Activated CD8-positive, alpha-beta memory T cell treated with anti-CD3 and anti-CD28 coated beads, Interleukin-2, amount 10 ng/mL, durations not matched to agents 7 days and 5 days (primary cell): ENCODE results near the gene PLEKHA6. TPM values are rescaled to one million over a fixed set of nuclear protein-coding genes. Genes with fewer than 3 reads are reported as not detected.

Source experiments
- ATAC-seq: fragments of 150-1000 bp; cut with Tn5 transposase; one replicate; pipeline ENCODE4 v1.10.0; 2021; ENCODE audit warnings: moderate library complexity
- CTCF ChIA-PET: fragments of 350-600 bp; sonication (Branson Sonifier 250); formaldehyde crosslinking; loops from one replicate; lab custom pipeline; 2021; ENCODE audit warnings: antibody characterized with exemption; lab: Charles Lee
- DNase-seq: peaks from one replicate; pipeline ENCODE4 v3.0.0-alpha.2; 2020
- H3K27ac Mint-ChIP-seq: one replicate; pipeline ENCODE4 v1.8.0; 2021; ENCODE audit warnings: mild to moderate bottlenecking, mixed read lengths
- H3K27me3 Mint-ChIP-seq: one replicate; pipeline ENCODE4 v1.8.0; 2021; ENCODE audit warnings: mixed read lengths
- H3K36me3 Mint-ChIP-seq: one replicate; pipeline ENCODE4 v1.8.0; 2021; ENCODE audit warnings: mild to moderate bottlenecking, mixed read lengths
- H3K4me1 Mint-ChIP-seq: one replicate; pipeline ENCODE4 v1.8.0; 2021; ENCODE audit warnings: mixed read lengths
- H3K4me3 Mint-ChIP-seq: one replicate; pipeline ENCODE4 v1.8.0; 2021; ENCODE audit warnings: mild to moderate bottlenecking, moderate library complexity, mixed read lengths
- H3K9me3 Mint-ChIP-seq: one replicate; pipeline ENCODE4 v1.8.0; 2022; ENCODE audit warnings: low read depth, mixed read lengths
- total RNA-seq, 2 experiments: library from RNA; stranded (reverse); gene quantifications; one replicate each; pipeline ENCODE4 v1.2.3, GENCODE V29; 2021

PLEKHA6 gene
- total RNA-seq, 2 experiments from 2014 or later = 0.02 to 0.29 TPM

GRCh38 chr1:204216880-204217647 is 142.7 kb downstream of the PLEKHA6 start:
- Mint-ChIP-seq H3K9me3 (no peaks in the 10 kb centered on the region), H3K4me1 (peaks cover 15% of the 10 kb centered on the region), H3K4me3 (no peak overlapping the region), H3K27me3 (peaks cover 15% of the 10 kb centered on the region), H3K36me3 (no peaks in the 10 kb centered on the region), H3K27ac (no peak overlapping the region)
- DNase-seq (no peak), ATAC-seq (no peak)
- CTCF ChIA-PET = interaction anchor here (2.2 kb wide), 1 partner anchor 10 kb away, joined by 11 read pairs; no protein-coding TSS in a partner anchor

- H3K9me3 Mint-ChIP-seq = no peaks in the 10 kb centered on the region
- H3K27me3 Mint-ChIP-seq = peaks cover 15% of the 10 kb centered on the region
- DNase-seq (no peak), ATAC-seq (no peak)
- CTCF ChIA-PET = interaction anchor here (2.2 kb wide), 1 partner anchor 9 kb away, joined by 11 read pairs; no protein-coding TSS in a partner anchor
- no peaks in the 10 kb centered on the region for H3K36me3 Mint-ChIP-seq
- H3K4me3 Mint-ChIP-seq = no peak overlapping the region
- no peak overlapping the region for H3K27ac Mint-ChIP-seq
- H3K4me1 Mint-ChIP-seq = peaks cover 15% of the 10 kb centered on the region
Measured at GRCh38 chr1:204216236-204216635, 143.5 kb downstream of the PLEKHA6 start.

- H3K27ac Mint-ChIP-seq = no peak within 1 kb of the TSS
- CTCF ChIA-PET = interaction anchor here (0.8 to 2.1 kb wide), 5 partner anchors 9 to 149 kb away, joined by 3 to 18 read pairs (median 4); no protein-coding TSS in a partner anchor
Measured at GRCh38 chr1:204213668-204214662, 145.8 kb downstream of the PLEKHA6 start, which contains the start of gene GOLT1A. GOLT1A (minus strand) TSS chr1:204213988; CDS start chr1:204213906, 82 bp downstream.

GRCh38 chr1:204212715-204213114 is 147.0 kb downstream of the PLEKHA6 start:
- ATAC-seq (no peak), DNase-seq (no peak)
- Mint-ChIP-seq H3K27ac (no peak overlapping the region), H3K27me3 (peaks cover 26% of the 10 kb centered on the region), H3K9me3 (no peaks in the 10 kb centered on the region), H3K4me3 (no peak overlapping the region), H3K4me1 (peaks cover 7% of the 10 kb centered on the region), H3K36me3 (no peaks in the 10 kb centered on the region)
- CTCF ChIA-PET = no interaction called here

More at GRCh38 chr1:204213668-204214662, 145.8 kb downstream of the PLEKHA6 start, which contains the start of gene GOLT1A:
- peak within 1 kb of the TSS; percentile 5 for H3K4me3 Mint-ChIP-seq
- peaks cover 15% of the 10 kb centered on the region for H3K4me1 Mint-ChIP-seq
- peaks cover 23% of the 10 kb centered on the region for H3K27me3 Mint-ChIP-seq
- H3K9me3 Mint-ChIP-seq = no peaks in the 10 kb centered on the region
- DNase-seq (peak; percentile 53), ATAC-seq (peak; percentile 42)
- H3K36me3 Mint-ChIP-seq = no peaks in the 10 kb centered on the region

GRCh38 chr1:204211046-204211445 is 148.7 kb downstream of the PLEKHA6 start:
- no peak overlapping the region for H3K27ac Mint-ChIP-seq
- peaks cover 7% of the 10 kb centered on the region for H3K4me1 Mint-ChIP-seq
- H3K4me3 Mint-ChIP-seq = no peak overlapping the region
- ATAC-seq (no peak), DNase-seq (no peak)
- CTCF ChIA-PET = no interaction called here
- peaks cover 35% of the 10 kb centered on the region for H3K27me3 Mint-ChIP-seq
- H3K9me3 Mint-ChIP-seq = no peaks in the 10 kb centered on the region
- no peaks in the 10 kb centered on the region for H3K36me3 Mint-ChIP-seq

- ATAC-seq (peak; percentile 95), DNase-seq (peak; percentile 75)
- CTCF ChIA-PET = interaction anchor here (0.7 to 3.3 kb wide), 21 partner anchors 9 to 554 kb away, joined by 3 to 28 read pairs (median 4); no protein-coding TSS in a partner anchor
- Mint-ChIP-seq H3K27ac (no peak overlapping the region), H3K4me3 (no peak overlapping the region), H3K9me3 (no peaks in the 10 kb centered on the region), H3K27me3 (peaks cover 58% of the 10 kb centered on the region), H3K36me3 (no peaks in the 10 kb centered on the region), H3K4me1 (no peaks in the 10 kb centered on the region)
Measured at GRCh38 chr1:204207136-204207616, 152.6 kb downstream of the PLEKHA6 start.

GRCh38 chr1:204206121-204206520 is 153.6 kb downstream of the PLEKHA6 start:
- ATAC-seq (no peak), DNase-seq (no peak)
- no peak overlapping the region for H3K27ac Mint-ChIP-seq
- no peak overlapping the region for H3K4me3 Mint-ChIP-seq
- H3K36me3 Mint-ChIP-seq = no peaks in the 10 kb centered on the region
- CTCF ChIA-PET = interaction anchor here (1.2 to 3.3 kb wide), 7 partner anchors 10 to 193 kb away, joined by 3 to 28 read pairs (median 7); no protein-coding TSS in a partner anchor
- no peaks in the 10 kb centered on the region for H3K9me3 Mint-ChIP-seq
- peaks cover 59% of the 10 kb centered on the region for H3K27me3 Mint-ChIP-seq
- H3K4me1 Mint-ChIP-seq = no peaks in the 10 kb centered on the region

DNA sequence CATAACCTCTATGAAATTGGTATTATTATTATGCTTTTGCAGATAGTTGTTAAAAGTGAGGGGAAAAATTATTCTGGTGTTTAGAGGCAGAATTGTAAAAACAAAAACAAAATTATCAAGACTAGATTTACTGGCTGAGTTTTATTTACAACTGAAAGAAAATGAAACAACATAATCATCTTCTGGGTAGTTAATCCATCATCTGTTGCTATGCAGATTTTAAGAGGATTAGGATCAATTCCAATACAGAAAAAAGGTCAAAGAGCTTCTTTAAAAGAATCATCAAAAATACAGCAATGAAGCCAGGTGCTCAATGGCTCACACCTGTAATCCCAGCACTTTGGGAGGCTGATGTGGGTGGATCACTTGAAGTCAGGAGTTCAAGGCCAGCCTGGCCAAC is 154.2 kb downstream of the PLEKHA6 start:
- H3K9me3 Mint-ChIP-seq = no peaks in the 10 kb centered on the region
- CTCF ChIA-PET = interaction anchor here (1.4 to 3.3 kb wide), 4 partner anchors 14 to 193 kb away, joined by 5 to 28 read pairs (median 10); no protein-coding TSS in a partner anchor
- ATAC-seq (no peak), DNase-seq (no peak)
- H3K4me1 Mint-ChIP-seq = no peaks in the 10 kb centered on the region
- no peak overlapping the region for H3K27ac Mint-ChIP-seq
- no peaks in the 10 kb centered on the region for H3K36me3 Mint-ChIP-seq
- no peak overlapping the region for H3K4me3 Mint-ChIP-seq
- H3K27me3 Mint-ChIP-seq = peaks cover 59% of the 10 kb centered on the region

DNA sequence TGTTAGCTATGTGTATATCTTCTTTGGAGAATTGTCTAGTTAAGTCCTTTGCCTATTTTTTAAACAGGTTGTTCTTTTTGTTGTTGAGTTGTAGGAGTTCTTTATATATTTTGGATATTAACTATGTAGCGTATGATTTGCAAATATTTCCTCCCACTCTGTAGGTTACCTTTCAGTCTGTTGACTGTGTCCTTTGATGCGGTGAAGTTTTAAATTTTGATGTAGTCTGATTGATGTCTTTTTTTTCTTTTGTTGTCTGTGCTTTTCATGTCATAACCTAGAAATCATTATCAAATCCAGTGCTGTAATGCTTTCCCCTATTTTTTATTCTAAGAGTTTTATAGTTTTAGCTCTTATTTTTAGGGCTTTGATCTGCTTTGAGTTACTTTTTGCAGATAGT is 154.8 kb downstream of the PLEKHA6 start:
- peaks cover 56% of the 10 kb centered on the region for H3K27me3 Mint-ChIP-seq
- no peak overlapping the region for H3K27ac Mint-ChIP-seq
- H3K36me3 Mint-ChIP-seq = no peaks in the 10 kb centered on the region
- CTCF ChIA-PET = interaction anchor here (1.0 to 3.3 kb wide), 4 partner anchors 10 to 42 kb away, joined by 4 to 28 read pairs (median 10); no protein-coding TSS in a partner anchor
- ATAC-seq (no peak), DNase-seq (no peak)
- H3K4me3 Mint-ChIP-seq = no peak overlapping the region
- H3K4me1 Mint-ChIP-seq = no peaks in the 10 kb centered on the region
- no peaks in the 10 kb centered on the region for H3K9me3 Mint-ChIP-seq

GRCh38 chr1:204203206-204203767 is 156.4 kb downstream of the PLEKHA6 start:
- Mint-ChIP-seq H3K27me3 (peaks cover 46% of the 10 kb centered on the region), H3K4me1 (no peaks in the 10 kb centered on the region), H3K36me3 (no peaks in the 10 kb centered on the region), H3K9me3 (no peaks in the 10 kb centered on the region), H3K27ac (no peak overlapping the region), H3K4me3 (no peak overlapping the region)
- CTCF ChIA-PET = no interaction called here
- no peak for DNase-seq
- ATAC-seq = no peak

DNA sequence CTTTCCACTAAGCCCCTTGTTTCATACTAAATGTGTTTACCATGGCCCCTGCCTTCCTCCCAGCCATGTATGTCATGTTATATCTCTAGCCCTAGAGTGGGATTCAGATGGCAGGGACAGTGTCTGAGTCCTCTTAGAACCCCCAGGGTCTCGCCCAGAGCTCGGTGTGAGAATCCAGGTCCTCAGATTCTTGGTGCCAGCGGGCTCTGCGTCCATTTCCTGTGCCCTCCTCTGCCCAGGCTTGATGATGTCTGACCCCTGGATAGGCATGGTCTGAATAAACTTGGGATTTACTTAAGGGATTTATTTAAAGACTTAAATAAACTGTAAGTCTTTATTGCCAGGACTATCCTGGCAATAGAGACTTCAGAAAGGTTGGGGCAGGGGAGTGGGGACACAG is 157.2 kb downstream of the PLEKHA6 start:
- CTCF ChIA-PET = no interaction called here
- Mint-ChIP-seq H3K27me3 (peaks cover 42% of the 10 kb centered on the region), H3K27ac (no peak overlapping the region), H3K4me1 (no peaks in the 10 kb centered on the region), H3K9me3 (no peaks in the 10 kb centered on the region), H3K4me3 (no peak overlapping the region), H3K36me3 (no peaks in the 10 kb centered on the region)
- no peak for ATAC-seq
- DNase-seq = no peak

DNA sequence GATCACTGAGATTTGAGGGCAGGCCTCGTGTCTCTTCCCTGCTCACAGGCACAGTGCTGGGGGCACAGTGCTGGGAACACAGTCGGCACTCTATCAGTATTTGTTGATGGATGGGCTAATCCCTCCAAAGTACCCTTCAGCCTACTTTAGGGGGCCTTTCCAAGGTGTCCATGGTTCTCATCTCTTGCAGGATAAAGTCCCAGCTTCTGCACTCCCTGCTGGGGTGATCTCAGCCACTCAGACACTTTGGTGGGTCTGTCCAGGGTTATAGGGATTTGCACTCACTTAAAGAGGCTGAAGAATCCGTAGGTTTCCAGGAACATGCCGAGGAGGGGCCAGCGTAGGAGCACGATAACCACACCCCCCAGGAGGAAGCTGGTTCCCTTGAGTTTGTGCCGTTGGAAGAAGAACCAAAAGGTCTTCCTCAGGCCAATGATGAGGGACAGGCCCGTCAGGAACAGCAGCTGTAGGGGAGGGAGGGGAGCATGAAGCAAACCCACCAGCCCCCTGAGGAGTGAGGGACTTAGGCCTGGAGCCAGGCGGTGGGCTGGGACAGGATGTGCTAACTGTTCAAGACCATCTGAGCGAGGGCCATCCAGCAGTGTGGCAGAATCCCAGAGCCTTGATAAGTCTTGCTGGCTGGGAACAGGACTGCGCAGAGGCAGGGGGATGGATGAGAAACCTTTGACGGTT is 158.2 kb downstream of the PLEKHA6 start:
- Mint-ChIP-seq H3K4me3 (no peak overlapping the region), H3K27me3 (peaks cover 36% of the 10 kb centered on the region), H3K36me3 (no peaks in the 10 kb centered on the region), H3K27ac (no peak overlapping the region), H3K9me3 (no peaks in the 10 kb centered on the region), H3K4me1 (no peaks in the 10 kb centered on the region)
- no peak for DNase-seq
- CTCF ChIA-PET = no interaction called here
- no peak for ATAC-seq
